Measurements from ENCODE around the gene SARNP.

The SARNP gene

DNA sequence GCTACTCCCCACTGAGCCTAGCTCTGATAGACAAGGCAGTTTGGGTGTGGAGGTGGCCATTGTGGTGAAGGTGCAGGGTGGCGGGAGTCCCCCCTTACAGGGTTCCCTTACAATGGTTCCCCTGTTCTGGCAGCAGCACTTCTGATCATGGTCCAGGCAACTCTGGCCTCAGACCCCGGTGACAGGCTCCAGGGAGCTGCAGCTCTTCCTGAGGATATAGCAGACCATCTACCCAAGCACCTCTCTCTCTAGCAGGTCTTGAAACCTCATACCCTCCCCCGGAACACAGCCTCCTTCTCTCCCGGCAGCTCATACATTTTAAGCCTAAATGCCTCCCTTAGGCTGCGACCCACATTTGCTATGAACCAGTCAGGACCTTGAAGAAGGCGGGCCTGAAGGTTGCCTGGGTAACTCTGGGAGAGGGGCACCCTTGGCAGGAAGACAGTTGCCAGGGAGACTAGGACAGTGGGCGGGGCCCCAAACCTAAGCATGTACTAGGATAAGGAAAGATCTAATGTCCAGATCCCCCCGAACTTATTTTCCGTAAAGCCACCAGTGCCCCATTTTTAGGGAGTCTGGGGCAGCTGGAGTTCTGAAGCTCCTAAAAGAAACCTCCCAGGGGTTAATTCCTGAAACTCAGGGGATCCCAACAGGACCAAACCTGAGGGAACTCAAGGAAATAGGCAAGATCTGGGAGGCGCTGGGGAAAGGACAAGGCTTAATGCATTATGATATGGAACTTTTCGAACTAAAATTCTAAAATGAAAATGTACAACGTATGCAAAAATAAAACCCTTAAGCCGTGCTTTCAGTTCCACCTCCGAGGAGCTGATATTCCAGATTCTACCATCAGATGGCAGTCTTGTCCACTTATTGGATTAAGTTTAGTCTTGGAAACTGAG is 79.2 kb downstream of the SARNP start:
- DNase-seq: peak; percentile 62

- DNase-seq: no peak
These were observed 79.9 kb downstream of the SARNP start for GRCh38 chr12:55737581-55738122.

- DNase-seq: peak; percentile 32
These were observed 80.5 kb downstream of the SARNP start for GRCh38 chr12:55736780-55737580.

DNA sequence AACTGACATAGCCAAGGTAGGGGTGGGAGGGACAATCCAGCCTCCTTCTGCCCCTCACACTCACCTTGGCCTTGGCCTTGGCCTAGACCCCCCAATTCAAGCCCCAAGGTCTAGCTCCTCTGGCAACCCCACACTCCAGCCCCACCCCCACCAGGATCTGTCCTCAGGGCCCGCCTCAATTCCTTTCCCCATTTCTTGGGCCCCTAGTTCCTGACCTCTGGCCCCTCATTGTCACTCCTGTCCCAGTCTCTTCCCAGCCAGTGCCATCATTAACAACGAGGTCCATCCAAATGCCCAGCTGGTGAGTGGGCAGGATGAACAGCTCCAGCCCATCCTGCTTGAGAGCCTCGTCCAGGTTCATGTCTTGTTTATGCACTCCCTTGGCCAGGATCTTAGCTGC is 81.4 kb downstream of the SARNP start:
- DNase-seq: no peak

DNA sequence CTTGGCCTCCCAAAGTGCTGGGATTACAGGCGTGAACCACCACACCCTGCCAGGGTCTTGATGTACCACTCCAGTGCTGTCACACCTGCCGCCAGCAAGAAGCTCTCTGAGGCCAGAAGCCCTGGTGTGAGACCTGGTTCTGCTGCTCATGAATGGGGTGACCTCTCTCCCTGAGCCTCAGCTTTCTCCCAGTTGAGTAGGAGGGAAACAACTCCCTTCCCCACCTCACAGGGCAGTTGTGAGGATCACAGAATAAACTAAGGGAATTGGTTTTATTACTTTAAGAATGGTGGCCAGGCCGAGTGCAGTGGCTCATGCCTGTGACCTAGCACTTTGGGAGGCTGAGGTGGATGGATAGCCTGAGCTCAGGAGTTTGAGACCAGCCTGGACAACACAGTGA is 82.9 kb downstream of the SARNP start:
- no peak for DNase-seq

- no peak for DNase-seq
These were observed 83.7 kb downstream of the SARNP start for GRCh38 chr12:55733858-55734257.

GRCh38 chr12:55733021-55733555 is 84.4 kb downstream of the SARNP start:
- DNase-seq: no peak

DNA sequence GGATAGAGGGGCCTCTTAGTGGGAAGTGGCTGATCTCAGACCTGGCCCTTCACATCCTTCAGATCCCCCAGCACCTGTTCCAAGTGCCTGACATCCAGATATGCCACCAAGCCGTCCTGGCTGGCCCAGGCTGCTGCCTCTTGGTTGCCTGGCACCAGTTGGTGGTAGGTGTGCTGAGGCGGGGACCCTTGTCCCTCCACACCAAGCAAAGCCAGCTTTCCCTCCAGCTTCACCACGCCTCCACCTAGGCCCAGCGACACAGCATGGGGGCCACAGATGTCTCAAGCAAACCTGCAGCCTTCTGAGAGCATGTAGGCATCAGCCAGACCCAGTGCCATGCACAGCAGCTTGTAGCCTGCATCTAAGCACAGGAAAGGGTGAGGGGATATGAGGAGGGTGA is 85.2 kb downstream of the SARNP start:
- no peak for DNase-seq

GRCh38 chr12:55729819-55730818 is 87.4 kb downstream of the SARNP start:
- no peak for DNase-seq

DNA sequence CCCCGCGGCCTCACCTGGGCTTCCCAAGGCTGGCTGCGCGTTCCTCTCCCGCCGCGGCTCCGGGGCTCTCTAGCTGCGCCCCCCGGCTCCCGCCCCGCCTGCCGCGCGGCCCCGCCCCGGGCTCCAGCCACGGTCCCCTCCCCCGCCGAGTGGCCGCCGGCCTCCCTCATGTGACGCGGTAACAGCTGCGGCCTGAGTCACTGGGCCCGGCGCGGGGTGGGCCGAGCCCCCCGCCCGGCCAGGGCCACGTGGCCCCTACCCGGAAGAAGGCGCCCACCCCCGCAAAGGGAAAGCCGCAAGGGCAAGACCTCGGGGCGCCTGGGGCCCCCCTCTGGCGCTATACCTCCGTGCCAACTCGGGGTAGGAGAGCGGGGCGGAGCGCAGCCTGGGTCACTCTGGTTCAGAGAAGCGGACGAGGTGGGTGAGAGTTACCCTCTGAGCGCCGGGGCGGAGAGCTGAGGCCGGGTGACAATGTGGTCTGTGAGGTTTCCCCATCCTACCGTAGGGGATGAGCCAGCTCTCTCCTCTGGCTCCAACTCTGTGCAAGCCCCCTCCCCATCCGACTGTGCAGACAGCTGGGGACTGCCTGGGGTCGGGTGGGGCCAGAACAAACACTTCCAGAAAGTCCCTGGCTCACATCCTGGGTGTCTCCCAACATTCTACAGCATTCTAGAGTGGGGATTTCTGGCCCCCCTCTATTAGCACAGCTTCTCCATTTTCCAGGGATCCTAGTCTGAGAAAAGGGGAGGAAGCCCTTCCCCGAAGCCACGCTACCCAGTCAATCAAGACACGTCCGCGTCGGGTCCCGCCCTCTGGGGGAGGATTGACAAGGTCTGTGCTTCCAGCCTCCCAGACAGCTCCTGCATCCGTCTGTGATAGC is 88.3 kb downstream of the SARNP start, which contains the start of gene CD63:
CD63 (minus strand) TSS at position 71 of the 880 bp plus-strand sequence. CDS start 668 bp downstream, outside the sequence.
- peak; percentile 55 for DNase-seq

GRCh38 chr12:55728186-55728938 is 89.2 kb downstream of the SARNP start:
- DNase-seq: no peak

DNA sequence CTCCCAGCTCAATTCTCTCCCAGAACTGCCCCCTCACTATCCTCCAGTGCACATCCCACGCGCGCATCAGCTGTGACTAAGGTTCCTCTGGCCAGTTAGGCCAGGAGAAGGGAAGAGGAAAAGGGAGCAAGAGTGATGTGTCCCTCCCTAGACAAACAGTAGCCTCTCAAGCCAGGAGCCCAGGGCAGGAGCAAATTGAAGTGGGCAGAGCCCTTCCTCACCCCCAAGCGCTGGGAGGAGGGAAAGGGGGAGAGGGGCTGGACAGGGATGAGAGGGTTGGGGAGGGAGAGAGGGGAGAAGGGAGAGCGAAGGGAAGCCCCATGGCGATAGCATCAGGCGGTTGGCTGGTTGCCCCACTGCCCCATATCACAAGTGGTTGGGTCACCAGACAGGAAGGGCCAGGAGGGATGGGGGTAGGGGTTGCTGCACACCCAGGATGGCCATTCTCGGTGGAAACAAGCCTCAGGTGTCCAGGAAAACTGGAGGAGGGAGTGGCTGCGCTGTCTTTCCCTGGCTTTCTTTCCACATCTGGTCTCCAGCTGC is 89.8 kb downstream of the SARNP start:
- no peak for DNase-seq

DNA sequence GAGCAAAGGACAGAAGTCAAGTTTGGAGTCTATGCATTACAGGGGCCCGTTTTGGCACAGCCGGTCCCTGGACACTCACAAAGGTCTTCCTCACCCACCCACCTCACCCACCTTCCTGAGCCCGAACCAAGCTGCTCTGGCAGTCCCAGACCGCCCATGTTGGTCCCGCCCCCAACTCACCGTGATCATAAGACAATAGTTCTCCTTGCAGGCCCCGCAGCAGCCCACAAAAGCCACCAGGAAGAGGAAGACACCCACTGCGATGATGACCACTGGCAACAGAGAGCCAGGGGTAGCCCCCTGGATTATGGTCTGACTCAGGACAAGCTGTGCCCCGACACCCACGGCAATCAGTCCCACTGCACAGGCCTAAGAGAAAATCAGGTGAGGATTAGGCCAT is 90.6 kb downstream of the SARNP start:
- DNase-seq: no peak

GRCh38 chr12:55725556-55725955 is 92.0 kb downstream of the SARNP start:
- DNase-seq: no peak

DNA sequence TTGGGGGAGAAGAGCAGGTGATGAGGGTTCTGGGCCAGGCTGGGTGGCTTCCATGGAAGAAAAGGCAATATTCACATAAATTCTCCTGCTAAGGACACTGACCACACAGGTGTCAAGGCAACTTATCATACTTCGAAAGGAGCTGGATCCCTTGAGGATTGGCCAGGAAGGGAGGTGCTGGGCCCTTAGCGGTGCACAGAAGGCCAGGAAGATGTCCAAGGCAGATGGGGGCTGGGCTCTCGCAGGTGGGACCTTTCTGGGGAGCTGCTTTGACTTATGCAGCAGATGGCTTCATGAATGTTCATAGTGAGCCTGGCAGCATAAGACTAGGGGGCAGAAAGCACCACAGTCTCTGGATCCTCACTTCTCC is 92.6 kb downstream of the SARNP start:
- DNase-seq: no peak

DNA sequence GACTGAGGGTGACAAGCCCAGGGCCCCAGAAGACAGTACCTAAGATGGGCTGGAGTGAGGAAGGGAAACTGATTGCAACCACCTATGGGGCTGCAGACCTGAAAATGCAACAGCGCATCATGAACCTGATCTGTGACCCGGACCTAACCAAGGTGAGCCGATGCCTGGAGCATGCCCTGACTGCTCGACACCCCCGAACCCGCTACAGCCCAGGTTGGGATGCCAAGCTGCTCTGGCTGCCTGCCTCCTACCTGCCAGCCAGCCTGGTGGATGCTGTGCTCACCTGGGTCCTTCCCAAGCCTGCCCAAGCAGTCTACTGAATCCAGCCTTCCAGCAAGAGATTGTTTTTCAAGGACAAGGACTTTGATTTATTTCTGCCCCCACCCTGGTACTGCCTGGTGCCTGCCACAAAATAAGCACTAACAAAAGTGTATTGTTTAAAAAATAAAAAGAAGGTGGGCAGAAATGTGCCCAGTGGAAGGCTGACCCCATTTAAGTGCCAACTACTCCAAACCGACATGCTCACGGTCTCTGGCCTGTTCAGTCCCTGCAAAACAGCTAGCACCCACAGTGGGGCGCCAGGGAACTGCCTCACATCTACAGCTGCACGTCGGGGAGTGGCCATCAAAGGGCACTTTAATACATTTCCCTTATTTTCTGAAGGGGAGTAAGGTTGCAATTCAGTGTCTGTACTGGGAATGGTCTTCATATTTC is 93.1 kb downstream of the SARNP start:
- DNase-seq: no peak

DNA sequence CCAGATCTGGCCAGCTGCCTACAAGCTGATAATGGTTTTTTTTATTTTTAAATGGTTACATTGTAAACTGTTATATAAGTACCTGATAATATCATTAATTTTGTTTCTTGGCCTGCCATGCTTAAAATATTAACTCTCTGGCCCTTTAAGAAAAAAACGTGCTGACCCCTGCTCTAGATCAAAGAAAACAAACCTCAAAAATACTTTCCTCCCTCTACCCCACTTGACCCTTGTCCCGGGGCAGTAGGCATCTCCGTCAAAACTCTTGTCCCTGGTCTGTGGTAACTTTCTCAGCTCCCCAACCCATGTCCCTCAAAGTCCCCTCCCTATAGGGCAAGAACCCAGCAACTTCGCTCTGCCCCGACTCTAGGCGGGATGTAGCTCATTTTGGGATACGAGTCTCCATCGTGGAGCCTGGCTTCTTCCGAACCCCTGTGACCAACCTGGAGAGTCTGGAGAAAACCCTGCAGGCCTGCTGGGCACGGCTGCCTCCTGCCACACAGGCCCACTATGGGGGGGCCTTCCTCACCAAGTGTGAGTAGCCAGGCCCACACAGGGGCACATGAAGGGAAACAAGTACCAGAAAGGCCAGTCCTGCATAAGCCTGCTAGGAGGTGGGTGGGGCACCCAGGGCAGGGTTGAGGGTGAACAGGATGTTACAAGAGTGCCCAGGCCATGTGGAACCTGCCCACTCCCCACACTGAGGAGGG is 93.9 kb downstream of the SARNP start:
- no peak for DNase-seq

- DNase-seq: no peak
These were observed 94.6 kb downstream of the SARNP start for GRCh38 chr12:55722948-55723347.
